Brain microvascular endothelial cell (primary cell): Measurements from ENCODE around the gene ZNF462.

Experiments used
- DNase-seq: peaks from one replicate; pipeline ENCODE4 v3.0.0-alpha.2; 2020
- H3K27ac ChIP-seq: fragments of 250-450 bp; sonication (Bioruptor Pico); 2 replicates; pipeline ENCODE4 v1.5.1; 2020; ENCODE audit warnings: mild to moderate bottlenecking, moderate library complexity
- H3K27me3 ChIP-seq: fragments of 250-450 bp; sonication (Bioruptor Pico); replicated peaks from 2 replicates; pipeline ENCODE4 v1.5.1; 2020; ENCODE audit warnings: mild to moderate bottlenecking
- H3K36me3 ChIP-seq: fragments of 250-450 bp; sonication (Bioruptor Pico); replicated peaks from 2 replicates; pipeline ENCODE4 v1.5.1; 2020; ENCODE audit warnings: mild to moderate bottlenecking
- H3K4me3 ChIP-seq: 2 replicates; pipeline ENCODE4 v1.5.1; 2011; ENCODE audit warnings: low read depth, mild to moderate bottlenecking, control low read depth, low read length, moderate library complexity
- CTCF ChIP-seq: IDR thresholded peaks from 2 replicates; pipeline ENCODE4 v1.5.1; 2011; ENCODE audit warnings: low read depth, mild to moderate bottlenecking, moderate library complexity, low read length, control low read depth, inconsistent platforms; ENCODE audit errors: missing control alignments
- in situ Hi-C: cut with HindIII; loops from 2 replicates; pipeline ENCODE4 v1.10.0; 2017; ENCODE audit warnings: low sequenced_read_pairs, low pct_ligation_motif_present

Gene ZNF462

GRCh38 chr9:106862821-106863720 lies at the start of gene ZNF462:
TSS of gene ZNF462 (plus strand) at chr9:106863166. CDS start at chr9:106923384, 60,218 bp downstream.
- peak within 1 kb of the TSS; percentile 87 for H3K4me3 ChIP-seq
- H3K27ac ChIP-seq = peak within 1 kb of the TSS; percentile 55
- peak; percentile 69 for DNase-seq

GRCh38 chr9:106816524-106816923 lies 46.4 kb upstream of the ZNF462 start:
- no peak for DNase-seq
- H3K36me3 ChIP-seq = no peaks in the 10 kb centered on the region
- no peak overlapping the region for H3K4me3 ChIP-seq
- in situ Hi-C loops = no loop called here
- no peak for TF ChIP-seq CTCF
- H3K27me3 ChIP-seq = no peaks in the 10 kb centered on the region
- no peak overlapping the region for H3K27ac ChIP-seq

More at GRCh38 chr9:106862821-106863720, at the start of gene ZNF462:
- H3K36me3 ChIP-seq = no peaks in the 10 kb centered on the region
- no peaks in the 10 kb centered on the region for H3K27me3 ChIP-seq
- in situ Hi-C loops = no loop called here
- TF ChIP-seq CTCF = peak; percentile 66

- no peak overlapping the region for H3K27ac ChIP-seq
Observed at GRCh38 chr9:106818034-106818433, 44.9 kb upstream of the ZNF462 start.

GRCh38 chr9:106820866-106821265 lies 42.1 kb upstream of the ZNF462 start:
- no peaks in the 10 kb centered on the region for H3K27me3 ChIP-seq
- no peak overlapping the region for H3K4me3 ChIP-seq
- DNase-seq = no peak
- no peaks in the 10 kb centered on the region for H3K36me3 ChIP-seq
- TF ChIP-seq CTCF = no peak
- no peak overlapping the region for H3K27ac ChIP-seq
- in situ Hi-C loops = no loop called here

More at GRCh38 chr9:106818034-106818433, 44.9 kb upstream of the ZNF462 start:
- no peak overlapping the region for H3K4me3 ChIP-seq
- no peaks in the 10 kb centered on the region for H3K27me3 ChIP-seq
- no peak for DNase-seq
- in situ Hi-C loops = no loop called here
- TF ChIP-seq CTCF = no peak
- H3K36me3 ChIP-seq = no peaks in the 10 kb centered on the region

GRCh38 chr9:106828070-106828469 lies 34.9 kb upstream of the ZNF462 start:
- in situ Hi-C loops = no loop called here
- Histone ChIP-seq H3K27me3 (no peaks in the 10 kb centered on the region), H3K36me3 (no peaks in the 10 kb centered on the region), H3K27ac (no peak overlapping the region), H3K4me3 (no peak overlapping the region)
- no peak for TF ChIP-seq CTCF
- no peak for DNase-seq
